CD4-positive, CD25-positive, alpha-beta regulatory T cell (primary cell): ENCODE data around the gene MOBP. TPM values are rescaled to one million over a fixed set of nuclear protein-coding genes. Genes with fewer than 3 reads are reported as not detected.
"Not testable (repeated sequence)": the region's sequence is repeated elsewhere in the genome, so short reads cannot be mapped to it uniquely, and the experiment has no call there.

Experiments
- ATAC-seq, 2 donors: fragments of 150-1000 bp; cut with Tn5 transposase; one replicate each; pipeline ENCODE4 v1.10.0; 2021; ENCODE audit warnings: low read depth in 2 of 2, moderate number of reproducible peaks in 2 of 2, moderate library complexity in 1 of 2
- DNase-seq, 3 donors: peaks; one replicate each; pipeline versions ENCODE4 v3.0.0 to v3.0.0-alpha.2; 2012 to 2022; ENCODE audit warnings: mixed read lengths in 1 of 3
- H3K27ac ChIP-seq: one replicate; pipeline ENCODE4 v1.7.0; 2013; ENCODE audit warnings: mild to moderate bottlenecking, low read length; ENCODE audit not compliant: insufficient read depth, poor library complexity, severe bottlenecking
- H3K27me3 ChIP-seq: one replicate; pipeline ENCODE4 v1.7.0; 2013; ENCODE audit warnings: low read length; ENCODE audit not compliant: control insufficient read depth, insufficient read depth
- H3K36me3 ChIP-seq: one replicate; pipeline ENCODE4 v1.7.0; 2013; ENCODE audit warnings: mild to moderate bottlenecking, low read length, moderate library complexity; ENCODE audit not compliant: control insufficient read depth, insufficient read depth
- H3K4me1 ChIP-seq: 2 replicates; pipeline ENCODE4 v1.7.0; 2013; ENCODE audit warnings: mild to moderate bottlenecking, low read length; ENCODE audit not compliant: insufficient read depth, control insufficient read depth, poor library complexity, severe bottlenecking
- H3K4me3 ChIP-seq: one replicate; pipeline ENCODE4 v1.7.0; 2013; ENCODE audit warnings: low read depth, mild to moderate bottlenecking, low read length, moderate library complexity
- H3K9me3 ChIP-seq, 2 experiments: 1 replicate in 1 of 2; 2 replicates in 1 of 2; pipeline ENCODE4 v1.7.0; 2013; ENCODE audit warnings: low read length in 2 of 2, mild to moderate bottlenecking in 1 of 2, moderate library complexity in 1 of 2; ENCODE audit not compliant: control insufficient read depth in 2 of 2
- H3K27ac Mint-ChIP-seq, 3 donors: one replicate each; pipeline ENCODE4 v1.8.0; 2020 to 2022; ENCODE audit warnings: mild to moderate bottlenecking in 3 of 3, mixed read lengths in 3 of 3, moderate library complexity in 2 of 3
- H3K27me3 Mint-ChIP-seq: one replicate; pipeline ENCODE4 v1.8.0; 2022; ENCODE audit warnings: mild to moderate bottlenecking, mixed read lengths
- H3K36me3 Mint-ChIP-seq: one replicate; pipeline ENCODE4 v1.8.0; 2020; ENCODE audit warnings: mixed read lengths
- H3K4me1 Mint-ChIP-seq, 4 donors: one replicate each; pipeline ENCODE4 v1.8.0; 2020 to 2022; ENCODE audit warnings: mixed read lengths in 4 of 4, mild to moderate bottlenecking in 1 of 4
- H3K4me3 Mint-ChIP-seq, 4 donors: one replicate each; pipeline ENCODE4 v1.8.0; 2020 to 2022; ENCODE audit warnings: mild to moderate bottlenecking in 4 of 4, mixed read lengths in 4 of 4, moderate library complexity in 3 of 4
- H3K9me3 Mint-ChIP-seq, 7 donors: one replicate each; pipeline ENCODE4 v1.8.0; 2020 to 2022; ENCODE audit warnings: mixed read lengths in 7 of 7, mild to moderate bottlenecking in 3 of 7, moderate library complexity in 2 of 7
- polyA plus RNA-seq, 4 donors: library from polyadenylated mRNA; unstranded; fragments of 300-500 nt; fragmentation: Illumina TruSeq; gene quantifications; one replicate each; pipeline ENCODE4 v1.2.3, GENCODE V29; 2021
- total RNA-seq: library from RNA; stranded (reverse); gene quantifications from one replicate; pipeline ENCODE4 v1.2.3, GENCODE V29; 2022

Gene MOBP, protein sequence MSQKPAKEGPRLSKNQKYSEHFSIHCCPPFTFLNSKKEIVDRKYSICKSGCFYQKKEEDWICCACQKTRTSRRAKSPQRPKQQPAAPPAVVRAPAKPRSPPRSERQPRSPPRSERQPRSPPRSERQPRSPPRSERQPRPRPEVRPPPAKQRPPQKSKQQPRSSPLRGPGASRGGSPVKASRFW
- total RNA-seq (not detected), polyA plus RNA-seq (not detected)

DNA sequence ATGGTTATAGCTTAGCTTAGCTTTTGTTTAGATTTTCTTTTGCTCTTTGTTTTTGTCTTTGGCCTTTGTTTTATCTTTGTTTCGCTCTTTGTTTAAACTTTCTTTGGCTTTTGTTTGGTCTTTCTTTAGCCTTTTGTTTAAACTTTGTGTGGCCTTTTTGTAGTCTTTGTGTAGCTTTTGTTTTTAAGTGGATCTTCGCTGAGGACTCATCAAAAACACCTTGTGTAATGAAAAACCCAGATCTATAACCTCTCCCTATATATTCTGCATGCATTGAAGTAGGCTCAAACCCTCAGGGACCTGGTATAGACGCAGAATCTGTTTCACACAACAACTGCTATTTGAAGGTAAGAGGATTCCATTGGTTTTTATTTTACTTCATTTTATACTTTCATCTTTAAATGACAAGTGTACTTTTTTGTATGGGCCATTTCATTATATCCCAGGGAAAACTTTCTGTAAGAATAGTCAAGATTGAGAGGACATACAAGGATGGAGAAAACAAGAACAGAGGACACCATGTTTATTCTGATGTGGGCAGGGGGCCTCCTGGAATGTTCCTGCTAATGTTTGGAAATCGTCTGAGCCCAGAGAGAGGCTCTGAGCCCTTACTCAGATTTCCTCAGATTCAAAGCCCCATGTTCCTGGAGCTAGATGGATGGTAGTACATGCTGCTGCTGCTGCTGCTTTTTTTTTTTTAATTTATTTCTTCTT, at the start of gene MOBP:
Gene MOBP (plus strand): TSS at position 287 of the 714 bp plus-strand sequence. CDS start 34,390 bp downstream, outside the sequence.
- no peaks in the 10 kb centered on the region for H3K9me3 ChIP-seq
- H3K9me3 Mint-ChIP-seq: peaks cover 0 to 1% (median 0%) of the 10 kb centered on the region in 7 donors
- H3K4me3 ChIP-seq: no peak within 1 kb of the TSS
- H3K4me1 ChIP-seq: no peaks in the 10 kb centered on the region
- H3K4me1 Mint-ChIP-seq: no peaks in the 10 kb centered on the region
- DNase-seq (no peak), ATAC-seq (no peak)
- H3K27ac Mint-ChIP-seq: no peak within 1 kb of the TSS
- no peak within 1 kb of the TSS for H3K4me3 Mint-ChIP-seq
- H3K27me3 Mint-ChIP-seq: peaks cover 32% of the 10 kb centered on the region
- peaks cover 6% of the 10 kb centered on the region for H3K27me3 ChIP-seq
- no peaks in the 10 kb centered on the region for H3K36me3 Mint-ChIP-seq
- H3K27ac ChIP-seq: no peak within 1 kb of the TSS
- H3K36me3 ChIP-seq: no peaks in the 10 kb centered on the region

DNA sequence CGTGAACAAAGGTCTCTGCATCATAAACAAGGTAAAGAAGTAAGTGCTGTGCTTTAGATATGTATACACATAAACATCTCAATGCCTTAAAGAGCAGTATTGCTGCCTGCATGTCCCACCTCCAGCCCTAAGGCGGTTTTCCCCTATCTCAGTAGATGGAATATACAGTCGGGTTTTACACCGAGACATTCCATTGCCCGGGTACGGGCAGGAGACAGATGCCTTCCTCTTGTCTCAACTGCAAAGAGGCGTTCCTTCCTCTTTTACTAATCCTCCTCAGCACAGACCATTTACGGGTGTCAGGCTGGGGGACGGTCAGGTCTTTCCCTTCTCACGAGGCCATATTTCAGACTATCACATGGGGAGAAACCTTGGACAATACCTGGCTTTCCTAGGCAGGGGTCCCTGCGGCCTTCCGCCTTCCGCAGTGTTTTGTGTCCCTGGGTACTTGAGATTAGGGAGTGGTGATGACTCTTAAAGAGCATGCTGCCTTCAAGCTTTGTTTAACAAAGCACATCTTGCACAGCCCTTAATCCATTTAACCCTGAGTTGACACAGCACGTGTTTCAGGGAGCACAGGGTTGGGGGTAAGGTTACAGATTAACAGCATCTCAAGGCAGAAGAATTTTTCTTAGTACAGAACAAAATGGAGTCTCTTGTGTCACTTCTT, 48.8 kb upstream of the MOBP start:
- H3K4me1 Mint-ChIP-seq, H3K4me1 ChIP-seq, H3K36me3 ChIP-seq, H3K27me3 Mint-ChIP-seq, H3K36me3 Mint-ChIP-seq, H3K27ac ChIP-seq, H3K27me3 ChIP-seq, ATAC-seq, H3K9me3 ChIP-seq, H3K4me3 Mint-ChIP-seq, H3K9me3 Mint-ChIP-seq, DNase-seq, H3K27ac Mint-ChIP-seq, H3K4me3 ChIP-seq: not testable (repeated sequence)

DNA sequence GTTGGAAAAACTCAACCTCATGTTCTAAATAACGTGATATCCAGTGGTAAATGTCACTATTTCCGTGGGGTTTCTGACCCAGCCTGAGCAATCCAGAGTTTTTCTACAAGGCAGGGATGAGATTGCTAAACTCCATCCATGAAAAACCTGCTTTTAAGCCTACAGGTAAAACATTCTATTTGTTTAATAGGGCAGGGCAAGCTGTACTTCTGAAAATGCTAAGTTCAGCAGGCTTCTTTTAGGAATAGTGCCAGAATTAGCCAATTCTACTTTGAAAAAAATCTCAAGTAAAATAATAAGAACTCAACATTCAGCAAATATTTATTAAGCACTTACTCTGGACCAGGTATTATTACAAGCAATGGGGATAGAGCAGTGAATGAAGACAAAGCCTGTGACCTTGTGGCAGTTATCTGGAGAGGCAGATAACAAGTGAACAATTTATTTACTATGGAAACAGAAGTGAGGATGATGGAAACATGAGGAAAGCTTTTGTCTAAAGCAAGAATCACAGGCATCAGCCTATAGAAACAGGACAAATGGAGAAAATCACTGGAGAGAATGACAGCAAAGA, 47.7 kb upstream of the MOBP start:
- no peak overlapping the region for H3K27ac Mint-ChIP-seq

DNA sequence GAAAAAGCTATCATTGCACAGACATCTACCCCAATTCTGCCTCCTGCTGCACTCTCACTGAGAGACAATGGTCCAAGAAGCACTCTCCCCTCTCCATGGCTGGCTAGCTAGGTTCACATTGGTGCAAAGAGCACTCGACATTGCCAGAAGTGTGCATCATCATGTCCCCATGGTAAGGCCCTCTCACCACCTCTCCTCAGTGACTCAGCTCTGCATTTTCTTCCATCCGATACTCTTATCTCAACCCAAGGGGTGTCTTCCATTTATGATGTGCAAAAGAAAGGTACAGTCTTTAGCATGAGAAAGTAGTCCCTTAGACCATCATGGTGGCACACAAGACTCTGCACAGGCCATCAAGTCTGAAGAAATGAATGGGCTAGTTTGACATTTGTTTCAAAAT, 46.9 kb upstream of the MOBP start:
- Mint-ChIP-seq H3K4me3 (no peak overlapping the region), H3K27ac (no peak overlapping the region), H3K4me1 (peaks cover 0 to 9% (median 0%) of the 10 kb centered on the region in 4 donors), H3K9me3 (peaks cover 0 to 2% (median 0%) of the 10 kb centered on the region in 7 donors), H3K36me3 (no peaks in the 10 kb centered on the region), H3K27me3 (peaks cover 7% of the 10 kb centered on the region)
- no peaks in the 10 kb centered on the region for H3K4me1 ChIP-seq
- no peak overlapping the region for H3K4me3 ChIP-seq
- ATAC-seq (no peak), DNase-seq (no peak)
- H3K27me3 ChIP-seq: no peaks in the 10 kb centered on the region
- H3K36me3 ChIP-seq: no peaks in the 10 kb centered on the region
- H3K9me3 ChIP-seq: no peaks in the 10 kb centered on the region
- no peak overlapping the region for H3K27ac ChIP-seq

More for the DNA sequence above, 47.7 kb upstream of the MOBP start:
- Mint-ChIP-seq H3K9me3 (peaks cover 0 to 2% (median 0%) of the 10 kb centered on the region in 7 donors), H3K4me1 (peaks cover 0 to 9% (median under 1%) of the 10 kb centered on the region in 4 donors), H3K36me3 (peaks cover under 1% of the 10 kb centered on the region), H3K4me3 (no peak overlapping the region), H3K27me3 (peaks cover 7% of the 10 kb centered on the region)
- Histone ChIP-seq H3K4me1 (no peaks in the 10 kb centered on the region), H3K4me3 (no peak overlapping the region), H3K27ac (no peak overlapping the region), H3K9me3 (no peaks in the 10 kb centered on the region), H3K36me3 (no peaks in the 10 kb centered on the region), H3K27me3 (no peaks in the 10 kb centered on the region)
- DNase-seq (no peak), ATAC-seq (no peak)

DNA sequence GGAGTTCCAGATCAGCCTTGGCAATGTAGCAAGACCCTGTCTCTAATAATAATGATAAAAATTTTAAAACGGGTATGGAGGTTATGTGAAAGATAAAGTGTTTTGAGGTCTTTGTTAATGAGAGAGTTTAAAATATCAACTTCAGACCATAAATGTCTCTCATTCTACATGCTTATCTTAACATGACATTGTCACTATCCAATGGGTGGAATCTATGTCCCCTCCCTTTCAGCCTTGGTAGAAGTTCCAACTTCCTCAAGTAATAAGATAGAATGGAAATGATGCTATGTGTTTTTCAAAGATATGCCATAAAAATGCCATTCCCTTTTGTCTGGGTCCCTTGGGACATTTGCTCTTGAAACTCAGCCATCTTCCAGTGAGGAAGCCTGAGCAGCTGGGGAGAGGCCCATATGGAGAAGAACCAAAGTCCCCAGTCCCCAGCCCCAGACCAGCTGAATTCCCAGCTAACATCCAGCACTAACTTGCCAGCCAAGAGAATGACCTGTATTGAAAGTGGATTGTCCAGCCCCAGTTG, 44.0 kb upstream of the MOBP start:
- H3K27ac Mint-ChIP-seq: no peak overlapping the region
- Histone ChIP-seq H3K27me3 (no peaks in the 10 kb centered on the region), H3K4me1 (no peaks in the 10 kb centered on the region), H3K27ac (no peak overlapping the region), H3K4me3 (no peak overlapping the region), H3K9me3 (no peaks in the 10 kb centered on the region), H3K36me3 (no peaks in the 10 kb centered on the region)
- H3K4me1 Mint-ChIP-seq: no peaks in the 10 kb centered on the region
- H3K4me3 Mint-ChIP-seq: no peak overlapping the region
- ATAC-seq (no peak), DNase-seq (no peak)
- H3K27me3 Mint-ChIP-seq: peaks cover 4% of the 10 kb centered on the region
- H3K9me3 Mint-ChIP-seq: peaks cover 0 to 1% (median 0%) of the 10 kb centered on the region in 7 donors
- no peaks in the 10 kb centered on the region for H3K36me3 Mint-ChIP-seq

DNA sequence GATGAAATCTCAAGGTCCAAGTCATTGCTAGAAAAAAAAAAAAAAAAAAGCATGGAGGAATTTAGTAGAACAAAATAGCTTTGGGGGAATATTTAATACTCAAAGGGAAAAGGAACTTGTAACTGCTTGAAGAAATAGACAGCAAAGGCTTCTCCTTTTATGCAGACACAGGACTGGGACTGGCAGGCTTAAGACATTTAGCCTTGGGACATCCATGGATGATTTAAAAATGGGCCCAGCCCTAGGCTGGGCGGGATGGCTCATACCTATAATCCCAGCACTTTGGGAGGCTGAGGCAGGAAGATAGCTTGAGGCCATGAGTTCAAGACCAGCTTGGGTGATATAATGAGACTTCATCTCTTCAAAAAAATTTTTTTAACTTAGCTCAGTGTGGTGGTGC, 41.2 kb upstream of the MOBP start:
- Histone ChIP-seq H3K9me3 (no peaks in the 10 kb centered on the region), H3K4me1 (no peaks in the 10 kb centered on the region), H3K27ac (no peak overlapping the region), H3K36me3 (no peaks in the 10 kb centered on the region), H3K27me3 (no peaks in the 10 kb centered on the region), H3K4me3 (no peak overlapping the region)
- Mint-ChIP-seq H3K4me1 (no peaks in the 10 kb centered on the region), H3K27ac (no peak overlapping the region), H3K36me3 (no peaks in the 10 kb centered on the region), H3K9me3 (peaks cover 0 to 1% (median 0%) of the 10 kb centered on the region in 7 donors), H3K27me3 (no peaks in the 10 kb centered on the region), H3K4me3 (no peak overlapping the region)
- ATAC-seq (no peak), DNase-seq (no peak)

DNA sequence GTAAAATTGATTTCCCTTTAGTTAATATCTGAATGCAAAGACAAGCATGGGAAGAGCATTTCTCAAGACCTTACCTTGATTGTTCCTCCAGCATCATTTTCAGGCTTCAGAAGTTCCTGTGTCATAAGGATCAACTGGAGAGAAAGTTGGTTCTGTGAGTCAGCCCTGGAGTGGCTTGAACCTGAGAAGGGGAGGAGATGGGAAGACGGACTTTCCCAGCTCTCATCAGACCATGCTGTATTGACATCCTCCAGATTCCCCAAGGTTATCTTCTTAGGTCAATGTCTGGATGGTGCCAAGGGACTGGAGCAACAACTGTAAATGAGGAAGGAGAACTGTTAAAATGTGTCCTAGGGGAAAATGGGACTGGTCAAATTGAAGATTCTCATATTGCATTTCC, 40.0 kb upstream of the MOBP start:
- H3K4me1 Mint-ChIP-seq: no peaks in the 10 kb centered on the region
- Histone ChIP-seq H3K9me3 (no peaks in the 10 kb centered on the region), H3K4me3 (no peak overlapping the region), H3K27ac (no peak overlapping the region), H3K27me3 (no peaks in the 10 kb centered on the region), H3K4me1 (no peaks in the 10 kb centered on the region), H3K36me3 (no peaks in the 10 kb centered on the region)
- no peak overlapping the region for H3K27ac Mint-ChIP-seq
- H3K9me3 Mint-ChIP-seq: peaks cover 0 to under 1% (median 0%) of the 10 kb centered on the region in 7 donors
- H3K36me3 Mint-ChIP-seq: no peaks in the 10 kb centered on the region
- H3K27me3 Mint-ChIP-seq: no peaks in the 10 kb centered on the region
- ATAC-seq (no peak), DNase-seq (no peak)
- H3K4me3 Mint-ChIP-seq: no peak overlapping the region
